ENCODE results near the gene SLC39A12.
"Not testable (repeated sequence)": the region's sequence is repeated elsewhere in the genome, so short reads cannot be mapped to it uniquely, and the experiment has no call there.

The SLC39A12 gene

GRCh38 chr10:17951868-17952371, at the start of gene SLC39A12:
TSS of gene SLC39A12 (plus strand) at chr10:17951918. CDS start at chr10:17953277, 1,359 bp downstream.
- DNase-seq (ENCODE audit: low spot score) = no peak

- no peak for DNase-seq (ENCODE audit: low spot score)
Measured at GRCh38 chr10:17904564-17904963, 47.2 kb upstream of the SLC39A12 start.

- no peak for DNase-seq (ENCODE audit: low spot score)
Measured at GRCh38 chr10:17905491-17905890, 46.2 kb upstream of the SLC39A12 start.

GRCh38 chr10:17906002-17906401, 45.7 kb upstream of the SLC39A12 start:
- no peak for DNase-seq (ENCODE audit: low spot score)

GRCh38 chr10:17907641-17908040, 44.1 kb upstream of the SLC39A12 start:
- DNase-seq (ENCODE audit: low spot score) = no peak

- DNase-seq (ENCODE audit: low spot score) = no peak
Measured at GRCh38 chr10:17910125-17910789, 41.5 kb upstream of the SLC39A12 start.

GRCh38 chr10:17912754-17913153, 39.0 kb upstream of the SLC39A12 start:
- DNase-seq (ENCODE audit: low spot score) = no peak

- DNase-seq (ENCODE audit: low spot score) = no peak
Measured at GRCh38 chr10:17913604-17914003, 38.1 kb upstream of the SLC39A12 start.

GRCh38 chr10:17914169-17915045, 37.3 kb upstream of the SLC39A12 start:
- no peak for DNase-seq (ENCODE audit: low spot score)

GRCh38 chr10:17915181-17915580, 36.5 kb upstream of the SLC39A12 start:
- no peak for DNase-seq (ENCODE audit: low spot score)

- no peak for DNase-seq (ENCODE audit: low spot score)
Measured at GRCh38 chr10:17918187-17918903, 33.4 kb upstream of the SLC39A12 start.

- DNase-seq (ENCODE audit: low spot score) = no peak
Measured at GRCh38 chr10:17921378-17921777, 30.3 kb upstream of the SLC39A12 start.

- no peak for DNase-seq (ENCODE audit: low spot score)
Measured at GRCh38 chr10:17923728-17924127, 28.0 kb upstream of the SLC39A12 start.

- no peak for DNase-seq (ENCODE audit: low spot score)
Measured at GRCh38 chr10:17943033-17943745, 8.5 kb upstream of the SLC39A12 start.

- DNase-seq (ENCODE audit: low spot score) = not testable (repeated sequence)
Measured at GRCh38 chr10:17950269-17950668, 1.4 kb upstream of the SLC39A12 start.

GRCh38 chr10:17950726-17951125, 992 bp upstream of the SLC39A12 start:
- no peak for DNase-seq (ENCODE audit: low spot score)

GRCh38 chr10:17954372-17954771, 2.7 kb downstream of the SLC39A12 start:
- DNase-seq (ENCODE audit: low spot score) = not testable (repeated sequence)

- DNase-seq (ENCODE audit: low spot score) = no peak
Measured at GRCh38 chr10:17954861-17955260, 3.1 kb downstream of the SLC39A12 start.

GRCh38 chr10:17958049-17958448, 6.3 kb downstream of the SLC39A12 start:
- no peak for DNase-seq (ENCODE audit: low spot score)

GRCh38 chr10:17959870-17960269, 8.2 kb downstream of the SLC39A12 start:
- DNase-seq (ENCODE audit: low spot score) = no peak

- DNase-seq (ENCODE audit: low spot score) = no peak
Measured at GRCh38 chr10:17961551-17962422, 10.1 kb downstream of the SLC39A12 start.

Measured in HuH-7.5 (cell line).